GM23338 (cell line): ENCODE results near the gene RBM42. TPM values are rescaled to one million over a fixed set of nuclear protein-coding genes. Genes with fewer than 3 reads are reported as not detected.

Experiments used
- ATAC-seq: fragments of 200-7000 bp; cut with Tn5 transposase; 3 replicates; pipeline ENCODE4 v1.9.1; 2020
- DNase-seq: peaks from one replicate; pipeline ENCODE4 v3.0.0-alpha.2; 2015; ENCODE audit warnings: low spot score
- H2AFZ ChIP-seq: fragments of 200-600 bp; sonication (generic); 2 replicates; pipeline ENCODE4 v1.8.0; 2016; ENCODE audit warnings: antibody characterized with exemption, mild to moderate bottlenecking, moderate library complexity
- H3F3A ChIP-seq: fragments of 200-600 bp; sonication (generic); replicated peaks from 2 replicates; pipeline ENCODE4 v1.8.0; 2017; ENCODE audit warnings: antibody characterized with exemption, mixed run types, low read depth
- H3K27ac ChIP-seq: fragments of 200-600 bp; sonication (generic); 2 replicates; pipeline ENCODE4 v1.6.1; 2016; ENCODE audit warnings: low read depth
- H3K27me3 ChIP-seq: fragments of 200-600 bp; sonication (generic); 2 replicates; pipeline ENCODE4 v1.8.0; 2016; ENCODE audit warnings: mild to moderate bottlenecking, mixed run types, moderate library complexity; ENCODE audit not compliant: insufficient read depth
- H3K36me3 ChIP-seq: fragments of 200-600 bp; sonication (generic); 2 replicates; pipeline ENCODE4 v1.8.0; 2016; ENCODE audit warnings: mild to moderate bottlenecking; ENCODE audit not compliant: insufficient read depth
- H3K4me1 ChIP-seq: fragments of 200-600 bp; sonication (generic); 2 replicates; pipeline ENCODE4 v1.8.0; 2016; ENCODE audit warnings: mild to moderate bottlenecking, moderate library complexity; ENCODE audit not compliant: insufficient read depth
- H3K4me2 ChIP-seq: fragments of 200-600 bp; sonication (generic); 2 replicates; pipeline ENCODE4 v1.7.1; 2017; ENCODE audit warnings: mixed run types
- H3K4me3 ChIP-seq: fragments of 200-600 bp; sonication (generic); 2 replicates; pipeline ENCODE4 v1.6.1; 2016; ENCODE audit warnings: mixed run types
- H3K79me2 ChIP-seq: fragments of 200-600 bp; sonication (generic); replicated peaks from 2 replicates; pipeline ENCODE4 v1.8.0; 2017; ENCODE audit warnings: mild to moderate bottlenecking; ENCODE audit not compliant: insufficient read depth
- H3K9me2 ChIP-seq: fragments of 200-600 bp; sonication (generic); 2 replicates; pipeline ENCODE4 v1.8.0; 2017; ENCODE audit not compliant: insufficient read depth
- H4K20me1 ChIP-seq: fragments of 200-600 bp; sonication (generic); replicated peaks from 2 replicates; pipeline ENCODE4 v1.8.0; 2017; ENCODE audit warnings: mild to moderate bottlenecking; ENCODE audit not compliant: insufficient read depth
- H3K27ac Mint-ChIP-seq: 2 replicates; pipeline ENCODE4 v1.8.0; 2020; ENCODE audit warnings: inconsistent platforms, mild to moderate bottlenecking, moderate library complexity, mixed read lengths
- H3K27me3 Mint-ChIP-seq: 3 replicates; pipeline ENCODE4 v1.8.0; 2022; ENCODE audit warnings: low read depth, mild to moderate bottlenecking, moderate library complexity, mixed read lengths, inconsistent platforms; ENCODE audit not compliant: insufficient read depth, poor library complexity
- H3K36me3 Mint-ChIP-seq: 3 replicates; pipeline ENCODE4 v1.8.0; 2021; ENCODE audit warnings: low read depth, mild to moderate bottlenecking, inconsistent platforms, moderate library complexity, mixed read lengths
- H3K4me1 Mint-ChIP-seq: 3 replicates; pipeline ENCODE4 v1.8.0; 2020; ENCODE audit warnings: mild to moderate bottlenecking, inconsistent platforms, mixed read lengths
- H3K4me3 Mint-ChIP-seq: 3 replicates; pipeline ENCODE4 v1.8.0; 2021; ENCODE audit warnings: moderate library complexity, mild to moderate bottlenecking, inconsistent platforms, mixed read lengths
- H3K9me3 Mint-ChIP-seq: 3 replicates; pipeline ENCODE4 v1.8.0; 2020; ENCODE audit warnings: moderate library complexity, mild to moderate bottlenecking, inconsistent platforms, mixed read lengths
- CREB1 ChIP-seq: fragments of 250-450 bp; sonication (Bioruptor Pico); IDR thresholded peaks from 2 replicates; pipeline ENCODE4 v1.5.0; 2020; ENCODE audit warnings: low read depth, mild to moderate bottlenecking, moderate library complexity
- ETS1 ChIP-seq: IDR thresholded peaks from 2 replicates; pipeline ENCODE4 v1.6.1; 2016; ENCODE audit warnings: antibody characterized with exemption
- EZH2 ChIP-seq: fragments of 200-600 bp; sonication (generic); IDR thresholded peaks from one replicate; pipeline ENCODE4 v1.8.0; 2017; ENCODE audit warnings: antibody characterized with exemption, mild to moderate bottlenecking, low read depth; ENCODE audit not compliant: unreplicated experiment
- EZH2phosphoT487 ChIP-seq: fragments of 200-600 bp; sonication (generic); IDR thresholded peaks from one replicate; pipeline ENCODE4 v1.8.1; 2018; ENCODE audit warnings: antibody characterized with exemption; ENCODE audit not compliant: unreplicated experiment
- JUNB ChIP-seq: IDR thresholded peaks from one replicate; pipeline ENCODE4 v1.6.1; 2016; ENCODE audit warnings: antibody characterized with exemption; ENCODE audit not compliant: unreplicated experiment
- NANOG ChIP-seq: IDR thresholded peaks from 2 replicates; pipeline ENCODE4 v1.6.1; 2016; ENCODE audit warnings: antibody characterized with exemption, borderline replicate concordance
- POLR2AphosphoS5 ChIP-seq: IDR thresholded peaks from 2 replicates; pipeline ENCODE4 v1.6.1; 2016; ENCODE audit warnings: antibody characterized with exemption, low read depth
- REST ChIP-seq: IDR thresholded peaks from one replicate; pipeline ENCODE4 v1.6.1; 2018; ENCODE audit warnings: antibody characterized with exemption; ENCODE audit not compliant: unreplicated experiment
- STAT1 ChIP-seq: IDR thresholded peaks from one replicate; pipeline ENCODE4 v1.6.1; 2016; ENCODE audit warnings: antibody characterized with exemption; ENCODE audit not compliant: unreplicated experiment
- ZNF114 ChIP-seq: fragments of 250-450 bp; sonication (Bioruptor Pico); IDR thresholded peaks from 2 replicates; pipeline ENCODE4 v1.5.0; 2020; ENCODE audit warnings: mild to moderate bottlenecking, moderate library complexity
- ZNF331 ChIP-seq: fragments of 250-450 bp; sonication (Bioruptor Pico); IDR thresholded peaks from 2 replicates; pipeline ENCODE4 v1.5.0; 2020; ENCODE audit warnings: low read depth, mild to moderate bottlenecking, moderate library complexity
- polyA plus RNA-seq: library from polyadenylated mRNA; unstranded; fragments of >200 nt; fragmentation: Nextera tagmentation; extraction: Ambion mirVana; gene quantifications from 2 replicates; pipeline ENCODE4 v1.2.1, GENCODE V29; 2016
- total RNA-seq: library from RNA; depleted of rRNA; stranded (reverse); fragments of >200 nt; shearing (Covaris generic); gene quantifications from 2 replicates; pipeline ENCODE4 v1.2.3, GENCODE V29; 2014
- TF ChIP-seq, protein P1 (sequence below), 2 experiments: fragments of 200-600 bp in 1 of 2; sonication (generic) in 1 of 2; conservative IDR thresholded peaks; 2 replicates each; pipeline versions ENCODE4 v1.5.1 to v1.6.1; 2016 to 2017; ENCODE audit warnings: antibody characterized with exemption in 2 of 2, low read depth in 2 of 2, mild to moderate bottlenecking in 2 of 2, moderate library complexity in 1 of 2
- TF ChIP-seq, protein P2 (sequence below): fragments of 250-450 bp; sonication (Bioruptor Pico); IDR thresholded peaks from 2 replicates; pipeline ENCODE4 v1.5.0; 2020; ENCODE audit warnings: mild to moderate bottlenecking, moderate library complexity

Gene RBM42
- total and polyA plus RNA-seq, 2 experiments from 2014 or later = 74.7 to 82.9 TPM

- no peaks in the 10 kb centered on the region; the same call in 2 of the 3 replicates for H3K9me3 Mint-ChIP-seq
- no peaks in the 10 kb centered on the region for H3K27me3 ChIP-seq
- no peaks in the 10 kb centered on the region for H4K20me1 ChIP-seq
- H3K27ac Mint-ChIP-seq = no peak overlapping the region
- TF ChIP-seq ETS1 (no peak), STAT1 (no peak), ZNF331 (CRISPR knock-in tag) (no peak), REST (no peak), EZH2phosphoT487 (no peak), POLR2AphosphoS5 (no peak), CREB1 (CRISPR knock-in tag) (no peak), EZH2 (no peak), NANOG (no peak), JUNB (no peak), ZNF114 (CRISPR knock-in tag) (no peak)
- TF ChIP-seq, protein P1, sequence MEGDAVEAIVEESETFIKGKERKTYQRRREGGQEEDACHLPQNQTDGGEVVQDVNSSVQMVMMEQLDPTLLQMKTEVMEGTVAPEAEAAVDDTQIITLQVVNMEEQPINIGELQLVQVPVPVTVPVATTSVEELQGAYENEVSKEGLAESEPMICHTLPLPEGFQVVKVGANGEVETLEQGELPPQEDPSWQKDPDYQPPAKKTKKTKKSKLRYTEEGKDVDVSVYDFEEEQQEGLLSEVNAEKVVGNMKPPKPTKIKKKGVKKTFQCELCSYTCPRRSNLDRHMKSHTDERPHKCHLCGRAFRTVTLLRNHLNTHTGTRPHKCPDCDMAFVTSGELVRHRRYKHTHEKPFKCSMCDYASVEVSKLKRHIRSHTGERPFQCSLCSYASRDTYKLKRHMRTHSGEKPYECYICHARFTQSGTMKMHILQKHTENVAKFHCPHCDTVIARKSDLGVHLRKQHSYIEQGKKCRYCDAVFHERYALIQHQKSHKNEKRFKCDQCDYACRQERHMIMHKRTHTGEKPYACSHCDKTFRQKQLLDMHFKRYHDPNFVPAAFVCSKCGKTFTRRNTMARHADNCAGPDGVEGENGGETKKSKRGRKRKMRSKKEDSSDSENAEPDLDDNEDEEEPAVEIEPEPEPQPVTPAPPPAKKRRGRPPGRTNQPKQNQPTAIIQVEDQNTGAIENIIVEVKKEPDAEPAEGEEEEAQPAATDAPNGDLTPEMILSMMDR (conservative IDR thresholded peaks at IDR 0.05; ENCODE audit: low read depth in 2 of 2) = no peak
- TF ChIP-seq, protein P2, sequence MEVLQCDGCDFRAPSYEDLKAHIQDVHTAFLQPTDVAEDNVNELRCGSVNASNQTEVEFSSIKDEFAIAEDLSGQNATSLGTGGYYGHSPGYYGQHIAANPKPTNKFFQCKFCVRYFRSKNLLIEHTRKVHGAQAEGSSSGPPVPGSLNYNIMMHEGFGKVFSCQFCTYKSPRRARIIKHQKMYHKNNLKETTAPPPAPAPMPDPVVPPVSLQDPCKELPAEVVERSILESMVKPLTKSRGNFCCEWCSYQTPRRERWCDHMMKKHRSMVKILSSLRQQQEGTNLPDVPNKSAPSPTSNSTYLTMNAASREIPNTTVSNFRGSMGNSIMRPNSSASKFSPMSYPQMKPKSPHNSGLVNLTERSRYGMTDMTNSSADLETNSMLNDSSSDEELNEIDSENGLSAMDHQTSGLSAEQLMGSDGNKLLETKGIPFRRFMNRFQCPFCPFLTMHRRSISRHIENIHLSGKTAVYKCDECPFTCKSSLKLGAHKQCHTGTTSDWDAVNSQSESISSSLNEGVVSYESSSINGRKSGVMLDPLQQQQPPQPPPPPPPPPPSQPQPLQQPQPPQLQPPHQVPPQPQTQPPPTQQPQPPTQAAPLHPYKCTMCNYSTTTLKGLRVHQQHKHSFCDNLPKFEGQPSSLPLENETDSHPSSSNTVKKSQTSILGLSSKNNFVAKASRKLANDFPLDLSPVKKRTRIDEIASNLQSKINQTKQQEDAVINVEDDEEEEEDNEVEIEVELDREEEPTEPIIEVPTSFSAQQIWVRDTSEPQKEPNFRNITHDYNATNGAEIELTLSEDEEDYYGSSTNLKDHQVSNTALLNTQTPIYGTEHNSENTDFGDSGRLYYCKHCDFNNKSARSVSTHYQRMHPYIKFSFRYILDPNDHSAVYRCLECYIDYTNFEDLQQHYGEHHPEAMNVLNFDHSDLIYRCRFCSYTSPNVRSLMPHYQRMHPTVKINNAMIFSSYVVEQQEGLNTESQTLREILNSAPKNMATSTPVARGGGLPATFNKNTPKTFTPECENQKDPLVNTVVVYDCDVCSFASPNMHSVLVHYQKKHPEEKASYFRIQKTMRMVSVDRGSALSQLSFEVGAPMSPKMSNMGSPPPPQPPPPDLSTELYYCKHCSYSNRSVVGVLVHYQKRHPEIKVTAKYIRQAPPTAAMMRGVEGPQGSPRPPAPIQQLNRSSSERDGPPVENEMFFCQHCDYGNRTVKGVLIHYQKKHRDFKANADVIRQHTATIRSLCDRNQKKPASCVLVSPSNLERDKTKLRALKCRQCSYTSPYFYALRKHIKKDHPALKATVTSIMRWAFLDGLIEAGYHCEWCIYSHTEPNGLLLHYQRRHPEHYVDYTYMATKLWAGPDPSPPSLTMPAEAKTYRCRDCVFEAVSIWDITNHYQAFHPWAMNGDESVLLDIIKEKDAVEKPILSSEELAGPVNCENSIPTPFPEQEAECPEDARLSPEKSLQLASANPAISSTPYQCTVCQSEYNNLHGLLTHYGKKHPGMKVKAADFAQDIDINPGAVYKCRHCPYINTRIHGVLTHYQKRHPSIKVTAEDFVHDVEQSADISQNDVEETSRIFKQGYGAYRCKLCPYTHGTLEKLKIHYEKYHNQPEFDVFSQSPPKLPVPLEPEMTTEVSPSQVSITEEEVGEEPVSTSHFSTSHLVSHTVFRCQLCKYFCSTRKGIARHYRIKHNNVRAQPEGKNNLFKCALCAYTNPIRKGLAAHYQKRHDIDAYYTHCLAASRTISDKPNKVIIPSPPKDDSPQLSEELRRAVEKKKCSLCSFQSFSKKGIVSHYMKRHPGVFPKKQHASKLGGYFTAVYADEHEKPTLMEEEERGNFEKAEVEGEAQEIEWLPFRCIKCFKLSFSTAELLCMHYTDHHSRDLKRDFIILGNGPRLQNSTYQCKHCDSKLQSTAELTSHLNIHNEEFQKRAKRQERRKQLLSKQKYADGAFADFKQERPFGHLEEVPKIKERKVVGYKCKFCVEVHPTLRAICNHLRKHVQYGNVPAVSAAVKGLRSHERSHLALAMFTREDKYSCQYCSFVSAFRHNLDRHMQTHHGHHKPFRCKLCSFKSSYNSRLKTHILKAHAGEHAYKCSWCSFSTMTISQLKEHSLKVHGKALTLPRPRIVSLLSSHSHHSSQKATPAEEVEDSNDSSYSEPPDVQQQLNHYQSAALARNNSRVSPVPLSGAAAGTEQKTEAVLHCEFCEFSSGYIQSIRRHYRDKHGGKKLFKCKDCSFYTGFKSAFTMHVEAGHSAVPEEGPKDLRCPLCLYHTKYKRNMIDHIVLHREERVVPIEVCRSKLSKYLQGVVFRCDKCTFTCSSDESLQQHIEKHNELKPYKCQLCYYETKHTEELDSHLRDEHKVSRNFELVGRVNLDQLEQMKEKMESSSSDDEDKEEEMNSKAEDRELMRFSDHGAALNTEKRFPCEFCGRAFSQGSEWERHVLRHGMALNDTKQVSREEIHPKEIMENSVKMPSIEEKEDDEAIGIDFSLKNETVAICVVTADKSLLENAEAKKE (CRISPR knock-in tag) = no peak
- H3K4me1 Mint-ChIP-seq = peaks cover 3% of the 10 kb centered on the region; the same call in 1 of the 3 replicates
- H3K36me3 ChIP-seq = no peaks in the 10 kb centered on the region
- DNase-seq = no peak
- H2AFZ ChIP-seq = no peak overlapping the region
- H3K9me2 ChIP-seq = no peaks in the 10 kb centered on the region
- H3K4me3 Mint-ChIP-seq = no peak overlapping the region
- H3K79me2 ChIP-seq = no peaks in the 10 kb centered on the region
- no peak overlapping the region for H3K4me3 ChIP-seq
- no peaks in the 10 kb centered on the region for H3K4me1 ChIP-seq
- H3K27ac ChIP-seq = no peak overlapping the region
- H3K27me3 Mint-ChIP-seq = peaks cover 15% of the 10 kb centered on the region
- no peaks in the 10 kb centered on the region for H3F3A ChIP-seq
- ATAC-seq = no peak
- H3K36me3 Mint-ChIP-seq = no peaks in the 10 kb centered on the region
- H3K4me2 ChIP-seq = no peak overlapping the region
These were observed 36.3 kb downstream of the RBM42 start for GRCh38 chr19:35665157-35665556.
